HG03108 (cell line): ENCODE results near the gene ETF1.
"Not testable (repeated sequence)": the region's sequence is repeated elsewhere in the genome, so short reads cannot be mapped to it uniquely, and the experiment has no call there.

Experiments
- ATAC-seq: cut with Tn5 transposase; IDR thresholded peaks from one replicate; pipeline ENCODE4 v1.9.1; 2021; ENCODE audit warnings: moderate library complexity; ENCODE audit not compliant: unreplicated experiment

ETF1 gene

DNA sequence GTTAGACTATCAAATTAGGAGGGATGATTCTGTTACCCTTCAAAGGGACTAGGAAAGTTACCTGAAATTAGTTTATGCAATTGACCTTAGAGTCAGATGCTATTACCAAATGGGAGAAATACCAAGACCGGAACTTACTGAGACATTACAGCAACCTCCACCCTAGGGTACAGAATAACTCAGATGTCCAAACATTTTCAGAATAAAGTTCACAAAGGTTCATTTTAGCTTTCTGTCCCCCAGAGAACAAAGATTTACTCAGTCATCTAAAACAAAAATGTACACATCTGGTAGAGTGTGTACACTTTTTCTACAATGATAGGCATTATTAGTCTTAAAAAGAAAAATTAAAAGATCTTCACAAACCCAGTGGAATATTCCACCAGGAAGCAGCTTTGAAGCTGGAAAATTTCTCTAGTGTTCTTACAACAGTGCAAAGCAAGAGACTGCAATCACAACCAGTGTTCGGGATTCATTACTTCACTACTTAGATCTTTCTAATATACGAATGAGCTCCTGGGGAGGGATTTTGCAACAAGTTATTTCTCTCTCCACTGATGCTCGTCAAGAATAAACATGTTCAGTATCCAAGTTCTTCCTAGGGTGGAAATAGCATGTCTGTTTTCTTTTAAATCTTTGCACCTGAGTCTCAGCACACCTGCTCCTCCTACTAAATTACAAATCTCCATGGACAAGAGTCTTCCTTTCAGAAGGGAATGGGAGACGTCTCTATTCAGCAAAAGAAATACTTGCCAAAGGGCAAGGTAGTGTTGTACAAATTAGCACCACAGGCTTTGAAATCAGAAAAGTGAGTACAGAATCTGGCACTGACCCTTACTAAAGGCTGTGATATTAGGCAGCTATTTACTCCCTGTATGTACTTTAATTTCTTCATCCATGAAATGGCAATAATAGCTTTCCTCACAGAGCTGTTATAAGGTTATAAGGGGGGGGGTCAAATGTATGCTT lies 8.8 kb downstream of the ETF1 start:
- no peak for ATAC-seq

GRCh38 chr5:138529812-138530211 lies 13.2 kb downstream of the ETF1 start:
- no peak for ATAC-seq

GRCh38 chr5:138528744-138529469 lies 14.1 kb downstream of the ETF1 start:
- ATAC-seq: no peak

GRCh38 chr5:138528208-138528607 lies 14.8 kb downstream of the ETF1 start:
- no peak for ATAC-seq

- no peak for ATAC-seq
Measured at GRCh38 chr5:138527170-138527569, 15.9 kb downstream of the ETF1 start.

DNA sequence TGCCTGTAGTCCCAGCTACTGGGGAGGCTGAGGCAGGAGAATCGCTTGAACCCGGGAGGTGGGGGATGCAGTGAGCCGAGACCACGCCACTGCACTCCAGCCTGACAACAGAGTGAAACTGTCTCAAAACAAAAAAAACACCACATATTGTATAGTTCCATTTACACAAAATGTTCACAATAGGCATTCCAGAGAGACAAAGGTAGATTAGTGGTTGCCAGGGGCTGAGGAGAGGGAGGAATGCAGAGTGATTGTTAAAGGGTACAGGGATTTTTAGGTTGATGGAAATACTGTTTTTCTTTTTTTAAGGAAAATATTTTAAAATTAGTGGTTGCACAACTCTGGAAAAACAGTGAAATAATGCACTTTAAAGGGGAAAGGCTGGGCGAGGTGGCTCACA lies 19.6 kb downstream of the ETF1 start:
- no peak for ATAC-seq

- ATAC-seq: no peak
Measured at GRCh38 chr5:138520971-138521370, 22.1 kb downstream of the ETF1 start.

- ATAC-seq: no peak
Measured at GRCh38 chr5:138517437-138517836, 25.6 kb downstream of the ETF1 start.

DNA sequence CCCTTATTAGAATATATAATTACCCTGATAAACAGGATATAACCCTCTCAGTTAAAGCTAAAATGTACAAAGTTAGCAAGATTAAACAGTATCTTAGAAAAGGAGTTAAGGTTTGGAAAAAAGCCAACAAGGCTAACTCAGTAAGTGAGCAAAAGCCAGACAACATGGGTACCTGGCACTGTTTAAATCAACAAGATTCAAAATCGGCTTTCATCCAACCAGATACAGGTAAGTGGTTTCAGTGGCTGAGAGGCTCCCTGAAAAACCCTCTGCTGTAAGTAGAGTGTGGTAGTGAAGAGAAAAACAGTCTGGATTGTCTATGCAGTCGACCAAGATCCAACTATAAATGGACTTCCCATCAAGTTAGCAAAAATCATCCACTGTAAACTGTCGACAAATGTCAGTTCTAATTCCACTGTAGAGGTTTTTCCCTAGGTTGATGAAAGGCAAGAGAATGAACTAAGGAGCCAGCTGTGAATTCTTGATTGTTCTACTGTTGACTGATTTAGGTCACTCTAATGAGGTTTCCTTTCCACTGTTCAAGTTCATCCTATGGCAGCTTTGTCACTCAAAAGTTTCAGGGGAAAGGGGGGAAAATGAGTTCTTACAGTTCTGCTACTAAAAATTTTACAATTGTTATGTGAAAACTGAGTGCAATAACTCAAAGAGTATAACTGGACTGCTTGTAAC lies 27.3 kb downstream of the ETF1 start:
- no peak for ATAC-seq

DNA sequence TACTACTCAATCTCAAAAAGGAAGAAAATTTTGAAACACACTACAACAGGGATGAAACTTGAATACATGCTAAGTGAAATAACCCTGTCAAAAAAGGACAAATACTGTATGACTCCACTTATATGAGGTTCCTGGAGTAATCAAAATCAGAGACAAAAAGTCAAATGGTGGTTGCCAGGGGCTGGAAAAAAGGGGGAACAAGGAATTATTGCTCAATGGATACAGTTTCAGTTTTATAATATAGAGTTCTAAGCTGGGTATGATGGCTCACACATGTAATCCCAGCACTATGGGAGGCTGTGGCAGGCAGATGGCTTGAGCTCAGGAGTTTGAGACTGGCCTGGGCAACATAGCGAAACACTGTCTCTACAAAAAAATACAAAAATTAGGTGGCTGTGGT lies 29.0 kb downstream of the ETF1 start:
- ATAC-seq: no peak

- no peak for ATAC-seq
Measured at GRCh38 chr5:138508958-138509357, 34.1 kb downstream of the ETF1 start.

- not testable (repeated sequence) for ATAC-seq
Measured at GRCh38 chr5:138507485-138507884, 35.6 kb downstream of the ETF1 start.

DNA sequence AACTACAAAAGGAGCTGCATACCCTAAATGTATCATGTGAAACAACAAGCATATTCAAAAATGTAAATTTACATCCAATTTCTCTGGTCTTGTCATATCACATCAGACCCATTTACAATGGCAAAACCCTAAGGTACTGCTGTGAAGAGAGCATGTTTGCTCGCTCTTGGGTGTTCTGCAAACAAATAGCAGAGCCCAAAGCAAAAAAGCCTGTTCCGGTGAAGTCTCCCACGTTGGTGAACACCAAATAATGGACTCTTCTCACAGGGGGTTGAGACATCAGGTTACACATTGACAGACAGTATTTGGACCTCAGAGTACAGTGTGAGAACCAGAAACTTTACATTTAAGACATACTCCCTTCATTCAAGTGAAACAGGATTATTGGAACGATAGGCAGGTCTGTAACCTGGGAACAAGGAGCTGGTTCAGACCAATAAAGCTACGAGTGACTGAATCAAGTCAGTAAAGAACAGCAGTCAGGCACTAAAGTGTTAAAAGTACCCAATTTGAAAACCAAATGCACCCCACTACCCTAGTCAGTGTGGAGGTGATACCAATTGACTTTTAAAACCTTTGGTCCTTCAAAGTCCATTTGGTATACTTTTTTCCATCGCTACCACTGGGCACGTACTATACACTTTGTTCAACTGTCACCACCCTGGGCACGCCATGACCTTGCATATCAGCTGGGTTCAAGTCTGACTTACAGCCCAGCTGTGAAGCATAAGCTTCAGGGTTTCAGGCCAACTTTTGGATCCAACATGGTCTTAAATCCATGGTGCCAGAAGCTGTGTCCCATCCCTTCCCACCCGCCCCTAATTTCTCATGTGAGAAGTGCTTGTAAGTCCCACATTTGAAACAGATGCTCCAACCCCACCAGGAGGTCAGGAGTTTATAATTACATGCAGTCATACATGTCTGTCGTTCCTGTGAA lies 36.4 kb downstream of the ETF1 start:
- no peak for ATAC-seq

- no peak for ATAC-seq
Measured at GRCh38 chr5:138504799-138505198, 38.2 kb downstream of the ETF1 start.

GRCh38 chr5:138503487-138504270 lies 39.4 kb downstream of the ETF1 start:
- no peak for ATAC-seq

- no peak for ATAC-seq
Measured at GRCh38 chr5:138502521-138502920, 40.5 kb downstream of the ETF1 start.

GRCh38 chr5:138502121-138502520 lies 40.9 kb downstream of the ETF1 start:
- ATAC-seq: no peak

DNA sequence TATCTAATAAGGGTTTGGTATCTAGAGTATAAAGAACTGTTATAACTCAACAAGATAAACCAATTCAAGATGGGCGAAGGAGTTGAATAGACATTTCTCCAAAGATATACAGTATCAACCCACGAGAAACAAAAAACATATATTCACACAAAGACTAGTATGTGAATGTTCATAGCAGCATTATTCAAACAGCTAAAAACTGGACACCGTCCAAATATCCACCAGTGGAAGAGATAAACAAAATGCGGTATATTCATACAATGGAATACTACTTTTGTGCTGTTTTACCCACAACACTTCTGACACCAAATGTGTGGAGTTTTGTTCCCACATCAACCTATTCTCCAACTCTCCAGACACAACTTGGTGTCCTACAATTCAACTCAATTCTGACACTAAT lies 44.7 kb downstream of the ETF1 start:
- ATAC-seq: no peak

DNA sequence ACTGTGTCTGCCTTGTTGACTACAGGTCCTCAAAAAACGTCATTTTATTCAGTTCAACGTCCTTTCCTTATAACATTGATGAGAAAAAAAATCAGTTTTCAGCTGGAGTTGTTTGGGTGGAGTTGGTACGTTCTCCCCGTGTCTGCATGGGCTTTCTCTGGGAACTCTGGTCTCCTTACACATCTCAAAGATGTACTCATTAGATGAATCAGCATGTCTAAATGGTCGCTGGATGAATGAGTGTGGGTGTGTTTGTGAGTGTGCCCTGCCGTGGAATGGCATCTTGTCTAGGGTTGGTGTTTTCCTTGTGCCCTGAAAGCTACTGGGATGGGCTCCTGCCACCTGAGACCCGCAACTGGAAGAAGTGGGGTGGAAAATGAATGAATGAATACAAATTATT lies 47.7 kb downstream of the ETF1 start:
- ATAC-seq: no peak
